Erythroblast (primary cell): Measurements from ENCODE around the gene AGPAT2.

Experiments
- GATA1 ChIP-seq: IDR thresholded peaks from 2 replicates; pipeline ENCODE4 v1.6.1; 2011; ENCODE audit warnings: low read depth, mild to moderate bottlenecking, control low read depth, low read length, moderate library complexity
- POLR2A ChIP-seq: IDR thresholded peaks from 2 replicates; pipeline ENCODE4 v1.6.1; 2011; ENCODE audit warnings: mild to moderate bottlenecking, low read length

DNA sequence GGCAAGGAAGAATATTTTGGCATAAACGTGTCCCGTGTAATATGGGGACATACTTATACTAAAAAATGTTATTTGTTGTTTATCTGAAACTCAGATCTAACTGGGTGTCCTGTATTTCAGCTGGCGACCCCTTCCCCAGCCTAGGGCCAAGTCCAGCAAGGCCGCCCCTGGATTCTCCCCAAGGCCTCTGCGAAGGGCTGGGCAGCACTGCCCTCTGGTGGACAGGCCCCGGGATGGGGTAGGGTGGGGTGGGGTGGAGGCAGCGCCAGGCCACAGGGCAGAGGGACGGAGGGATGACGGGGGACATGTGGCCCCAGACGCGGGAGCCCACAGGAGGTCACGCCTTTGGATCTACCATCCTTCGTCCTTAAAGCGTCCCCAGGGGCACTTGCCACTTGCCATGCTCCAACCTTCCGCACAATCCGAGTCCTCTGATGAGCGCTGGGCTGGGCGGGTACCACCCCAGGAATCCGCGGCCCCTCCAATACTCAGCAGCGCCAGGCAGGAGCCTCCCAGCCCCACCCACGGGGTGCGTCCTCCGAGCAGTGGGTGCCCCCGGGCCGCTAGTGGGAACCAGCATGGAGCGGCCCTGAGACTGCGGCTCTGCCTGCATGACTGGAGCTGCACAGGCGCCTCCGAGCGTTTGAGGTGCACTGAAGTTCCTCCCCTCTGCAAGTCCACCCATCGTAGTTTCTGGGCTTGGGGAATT lies 7.1 kb upstream of the AGPAT2 start:
- TF ChIP-seq POLR2A (no peak), GATA1 (no peak)
